GM23338 (cell line): ENCODE data around the gene BCAS3.

Experiments used
- CREB1 ChIP-seq: fragments of 250-450 bp; sonication (Bioruptor Pico); IDR thresholded peaks from 2 replicates; pipeline ENCODE4 v1.5.0; 2020; ENCODE audit warnings: low read depth, mild to moderate bottlenecking, moderate library complexity
- CTCF ChIP-seq, 2 experiments: fragments of 200-600 bp in 1 of 2; sonication (generic) in 1 of 2; conservative IDR thresholded peaks; 2 replicates each; pipeline versions ENCODE4 v1.5.1 to v1.6.1; 2016 to 2017; ENCODE audit warnings: antibody characterized with exemption in 2 of 2, low read depth in 2 of 2, mild to moderate bottlenecking in 2 of 2, moderate library complexity in 1 of 2
- ETS1 ChIP-seq: IDR thresholded peaks from 2 replicates; pipeline ENCODE4 v1.6.1; 2016; ENCODE audit warnings: antibody characterized with exemption
- EZH2 ChIP-seq: fragments of 200-600 bp; sonication (generic); IDR thresholded peaks from one replicate; pipeline ENCODE4 v1.8.0; 2017; ENCODE audit warnings: antibody characterized with exemption, mild to moderate bottlenecking, low read depth; ENCODE audit not compliant: unreplicated experiment
- EZH2phosphoT487 ChIP-seq: fragments of 200-600 bp; sonication (generic); IDR thresholded peaks from one replicate; pipeline ENCODE4 v1.8.1; 2018; ENCODE audit warnings: antibody characterized with exemption; ENCODE audit not compliant: unreplicated experiment
- JUNB ChIP-seq: IDR thresholded peaks from one replicate; pipeline ENCODE4 v1.6.1; 2016; ENCODE audit warnings: antibody characterized with exemption; ENCODE audit not compliant: unreplicated experiment
- NANOG ChIP-seq: IDR thresholded peaks from 2 replicates; pipeline ENCODE4 v1.6.1; 2016; ENCODE audit warnings: antibody characterized with exemption, borderline replicate concordance
- POLR2AphosphoS5 ChIP-seq: IDR thresholded peaks from 2 replicates; pipeline ENCODE4 v1.6.1; 2016; ENCODE audit warnings: antibody characterized with exemption, low read depth
- REST ChIP-seq: IDR thresholded peaks from one replicate; pipeline ENCODE4 v1.6.1; 2018; ENCODE audit warnings: antibody characterized with exemption; ENCODE audit not compliant: unreplicated experiment

- no peak for TF ChIP-seq CTCF (conservative IDR thresholded peaks at IDR 0.05; ENCODE audit: low read depth in 2 of 2)
- no peak for TF ChIP-seq REST
- no peak for TF ChIP-seq JUNB
- TF ChIP-seq ETS1, result no peak
- TF ChIP-seq EZH2, result no peak
- no peak for TF ChIP-seq POLR2AphosphoS5
- TF ChIP-seq NANOG, result no peak
- no peak for TF ChIP-seq EZH2phosphoT487
- TF ChIP-seq CREB1 (CRISPR knock-in tag), result no peak
Measured at GRCh38 chr17:60757437-60757836, 79.8 kb downstream of the BCAS3 start.
